HEK293 (cell line): Measurements from ENCODE around the gene INSM1.

Source experiments
- CTCF ChIA-PET: fragments of 350-600 bp; formaldehyde crosslinking; extraction: SDS; loops from one replicate; lab custom pipeline; 2021; ENCODE audit warnings: antibody characterized with exemption; lab: Yijun Ruan, JAX
- POLR2A ChIA-PET: fragments of 300-600 bp; formaldehyde crosslinking; extraction: SDS; loops from one replicate; lab custom pipeline; 2020; ENCODE audit warnings: antibody characterized with exemption, inconsistent platforms; lab: Yijun Ruan, JAX
- H3K27ac ChIP-seq: fragments of 200-500 bp; sonication (Bioruptor generic); 2 replicates; pipeline ENCODE4 v1.5.1; 2014; ENCODE audit warnings: low read depth, low read length, control low read depth, inconsistent platforms; ENCODE audit errors: extremely low read depth
- H3K36me3 ChIP-seq, 2 experiments: fragments of 200-500 bp in 1 of 2; sonication (Bioruptor generic) in 1 of 2; 1 replicate in 1 of 2; 2 replicates in 1 of 2; pipeline ENCODE4 v1.5.1; 2014 to 2017; ENCODE audit warnings: inconsistent platforms in 2 of 2, low read length in 2 of 2; ENCODE audit not compliant: control insufficient read depth in 2 of 2, insufficient read depth in 1 of 2
- H3K4me1 ChIP-seq: fragments of 200-500 bp; sonication (Bioruptor generic); 2 replicates; pipeline ENCODE4 v1.5.1; 2014; ENCODE audit warnings: mild to moderate bottlenecking, low read length, inconsistent platforms; ENCODE audit not compliant: control insufficient read depth, insufficient read depth
- H3K4me3 ChIP-seq: 2 replicates; pipeline ENCODE4 v1.5.1; 2011; ENCODE audit warnings: low read depth, mild to moderate bottlenecking, control low read depth, low read length, moderate library complexity
- H3K9me3 ChIP-seq: fragments of 200-500 bp; sonication (Bioruptor generic); 2 replicates; pipeline ENCODE4 v1.5.1; 2014; ENCODE audit warnings: low read depth, low read length, inconsistent platforms; ENCODE audit not compliant: control insufficient read depth, insufficient read depth
- GLI2 ChIP-seq: fragments of 450-650 bp; formaldehyde crosslinking; IDR thresholded peaks from 2 replicates; pipeline ENCODE4; 2017; ENCODE audit warnings: missing biosample characterization, missing genetic modification characterization, low read depth, borderline replicate concordance
- HOXC10 ChIP-seq: sonication (generic); formaldehyde crosslinking; IDR thresholded peaks from 2 replicates; pipeline ENCODE4 v1.8.1; 2023; ENCODE audit warnings: mild to moderate bottlenecking, missing genetic modification reagents
- KLF16 ChIP-seq: fragments of 450-650 bp; formaldehyde crosslinking; IDR thresholded peaks from 2 replicates; pipeline ENCODE4 v1.5.1; 2017; ENCODE audit warnings: missing biosample characterization, missing genetic modification characterization
- OSR2 ChIP-seq: fragments of 450-650 bp; formaldehyde crosslinking; IDR thresholded peaks from 2 replicates; pipeline ENCODE4 v1.5.1; 2016; ENCODE audit warnings: missing biosample characterization, missing genetic modification characterization
- PRDM10 ChIP-seq: fragments of 450-650 bp; formaldehyde crosslinking; IDR thresholded peaks from 2 replicates; pipeline ENCODE4 v1.5.1; 2016; ENCODE audit warnings: missing biosample characterization, missing genetic modification characterization
- REPIN1 ChIP-seq: fragments of 450-650 bp; formaldehyde crosslinking; IDR thresholded peaks from 2 replicates; pipeline ENCODE4 v1.5.1; 2017; ENCODE audit warnings: missing biosample characterization, missing genetic modification characterization, low read depth
- SP7 ChIP-seq: fragments of 450-650 bp; formaldehyde crosslinking; IDR thresholded peaks from 2 replicates; pipeline ENCODE4 v1.5.1; 2016; ENCODE audit warnings: missing biosample characterization, missing genetic modification characterization
- YY1 ChIP-seq: fragments of 450-650 bp; formaldehyde crosslinking; IDR thresholded peaks from 2 replicates; pipeline ENCODE4 v1.5.1; 2018; ENCODE audit warnings: missing biosample characterization, missing genetic modification characterization
- ZBTB44 ChIP-seq: fragments of 450-650 bp; IDR thresholded peaks from 2 replicates; pipeline ENCODE4 v1.5.1; 2018; ENCODE audit warnings: missing biosample characterization, mild to moderate bottlenecking, missing genetic modification characterization
- ZNF214 ChIP-seq: fragments of 450-650 bp; formaldehyde crosslinking; IDR thresholded peaks from 2 replicates; pipeline ENCODE4 v1.5.1; 2017; ENCODE audit warnings: missing biosample characterization, mild to moderate bottlenecking, missing genetic modification characterization, borderline replicate concordance
- ZNF223 ChIP-seq: fragments of 450-650 bp; formaldehyde crosslinking; IDR thresholded peaks from 2 replicates; pipeline ENCODE4 v1.5.1; 2016; ENCODE audit warnings: missing biosample characterization, missing genetic modification characterization
- ZNF292 ChIP-seq: fragments of 450-650 bp; formaldehyde crosslinking; IDR thresholded peaks from 2 replicates; pipeline ENCODE4 v1.5.1; 2016; ENCODE audit warnings: low read depth, missing biosample characterization, missing genetic modification characterization, borderline replicate concordance
- ZNF324 ChIP-seq: fragments of 450-650 bp; formaldehyde crosslinking; IDR thresholded peaks from 2 replicates; pipeline ENCODE4 v1.5.1; 2016; ENCODE audit warnings: missing biosample characterization, missing genetic modification characterization
- ZNF391 ChIP-seq: fragments of 450-650 bp; formaldehyde crosslinking; IDR thresholded peaks from 2 replicates; pipeline ENCODE4 v1.5.1; 2016; ENCODE audit warnings: low read depth, missing biosample characterization, missing genetic modification characterization, borderline replicate concordance
- ZNF404 ChIP-seq: fragments of 450-650 bp; formaldehyde crosslinking; IDR thresholded peaks from 2 replicates; pipeline ENCODE4 v1.5.1; 2017; ENCODE audit warnings: missing biosample characterization, missing genetic modification characterization
- ZNF530 ChIP-seq: fragments of 450-650 bp; formaldehyde crosslinking; IDR thresholded peaks from 2 replicates; pipeline ENCODE4 v1.5.1; 2016; ENCODE audit warnings: low read depth, missing biosample characterization, missing genetic modification characterization
- ZNF670 ChIP-seq: fragments of 450-650 bp; formaldehyde crosslinking; IDR thresholded peaks from 2 replicates; pipeline ENCODE4 v1.5.1; 2016; ENCODE audit warnings: missing biosample characterization, missing genetic modification characterization, low read depth
- ZNF768 ChIP-seq: fragments of 450-650 bp; formaldehyde crosslinking; IDR thresholded peaks from 2 replicates; pipeline ENCODE4 v1.5.1; 2018; ENCODE audit warnings: missing biosample characterization, mild to moderate bottlenecking, missing genetic modification characterization
- ZNF830 ChIP-seq: fragments of 450-650 bp; IDR thresholded peaks from 2 replicates; pipeline ENCODE4 v1.5.0; 2018; ENCODE audit warnings: missing biosample characterization, missing genetic modification characterization, low read depth, mild to moderate bottlenecking, moderate library complexity
- ZSCAN4 ChIP-seq: fragments of 450-650 bp; formaldehyde crosslinking; IDR thresholded peaks from 2 replicates; pipeline ENCODE4 v1.5.1; 2017; ENCODE audit warnings: missing biosample characterization, missing genetic modification characterization

INSM1 gene

DNA sequence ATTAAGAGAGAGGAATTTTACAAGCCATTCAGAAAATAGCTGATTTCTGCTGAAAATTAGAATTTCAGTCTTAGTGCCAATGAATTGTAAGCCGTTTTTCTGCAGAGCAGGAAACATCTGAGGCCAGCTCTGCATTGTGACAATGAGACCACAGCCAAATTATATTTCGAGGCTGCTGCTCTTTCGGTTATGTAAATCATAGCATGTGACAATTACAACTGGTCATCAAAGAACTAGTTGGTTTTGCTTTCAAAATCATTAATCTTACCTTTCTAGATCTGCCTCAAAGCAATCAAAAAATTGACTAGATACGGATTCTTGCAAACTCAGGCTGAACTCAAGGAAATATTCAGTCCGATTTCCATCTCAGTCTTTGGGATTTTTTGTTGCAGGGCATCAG, 33.4 kb upstream of the INSM1 start (continued):
- no peak for TF ChIP-seq ZBTB44 (tag by site-specific recombination)
- no peak for TF ChIP-seq ZNF391 (tag by site-specific recombination)
- no peak for TF ChIP-seq HOXC10 (CRISPR knock-in tag)
- no peak for TF ChIP-seq ZNF670
- TF ChIP-seq OSR2 (tag by site-specific recombination), result no peak
- TF ChIP-seq ZNF530 (tag by site-specific recombination), result no peak
- no peak for TF ChIP-seq PRDM10 (tag by site-specific recombination)
- no peak for TF ChIP-seq ZNF404 (tag by site-specific recombination)

- Histone ChIP-seq H3K27ac (no peak overlapping the region), H3K4me3 (no peak overlapping the region), H3K4me1 (no peaks in the 10 kb centered on the region), H3K36me3 (no peaks in the 10 kb centered on the region), H3K9me3 (no peaks in the 10 kb centered on the region)
- CTCF ChIA-PET, result interaction anchor here (0.6 kb wide), 1 partner anchor 99 kb away, joined by 3 read pairs; no protein-coding TSS in a partner anchor
- no peak for TF ChIP-seq ZNF324 (tag by site-specific recombination)
- no peak for TF ChIP-seq ZNF214 (tag by site-specific recombination)
- no peak for TF ChIP-seq ZNF830 (tag by site-specific recombination)
- TF ChIP-seq YY1, result no peak
- TF ChIP-seq ZNF768 (tag by site-specific recombination), result no peak
- no peak for TF ChIP-seq REPIN1 (tag by site-specific recombination)
- TF ChIP-seq GLI2, result no peak
- no peak for TF ChIP-seq ZSCAN4
- no peak for TF ChIP-seq KLF16 (tag by site-specific recombination)
- TF ChIP-seq ZNF223 (tag by site-specific recombination), result no peak
- no peak for TF ChIP-seq SP7 (tag by site-specific recombination)
- no peak for TF ChIP-seq ZNF292 (tag by site-specific recombination)
- POLR2A ChIA-PET, result no interaction called here
Measured at GRCh38 chr20:20338133-20338730, 29.7 kb upstream of the INSM1 start.
